HepG2 (cell line): ENCODE data around the gene SLC11A1. TPM values are rescaled to one million over a fixed set of nuclear protein-coding genes. Genes with fewer than 3 reads are reported as not detected.

Source experiments
- KLF11 ChIP-seq: IDR thresholded peaks from 2 replicates; pipeline ENCODE4 v1.6.1; 2016; ENCODE audit warnings: missing compliant biosample characterization
- KMT2B ChIP-seq: IDR thresholded peaks from 2 replicates; pipeline ENCODE4 v1.6.1; 2016; ENCODE audit warnings: missing genetic modification reagents, missing compliant biosample characterization
- MYPOP ChIP-seq: sonication (generic); formaldehyde crosslinking; IDR thresholded peaks from 2 replicates; pipeline ENCODE4 v1.8.1; 2023; ENCODE audit warnings: mild to moderate bottlenecking, moderate library complexity, missing genetic modification reagents
- SMAD3 ChIP-seq: sonication (generic); formaldehyde crosslinking; IDR thresholded peaks from 2 replicates; pipeline ENCODE4 v1.4.0; 2020; ENCODE audit warnings: missing genetic modification reagents
- SRY ChIP-seq: sonication (generic); formaldehyde crosslinking; IDR thresholded peaks from 2 replicates; pipeline ENCODE4 v1.8.0; 2022; ENCODE audit warnings: mild to moderate bottlenecking, missing genetic modification reagents
- U2AF1 ChIP-seq: fragments of 200-400 bp; formaldehyde crosslinking; optimal IDR thresholded peaks from 2 replicates; pipeline ENCODE3; 2017; ENCODE audit warnings: mild to moderate bottlenecking, low read depth, low read length
- XBP1 ChIP-seq: sonication (generic); formaldehyde crosslinking; IDR thresholded peaks from 2 replicates; pipeline ENCODE4 v1.5.0; 2020; ENCODE audit warnings: missing genetic modification reagents
- XRCC5 ChIP-seq: fragments of 200-400 bp; formaldehyde crosslinking; optimal IDR thresholded peaks from 2 replicates; pipeline ENCODE3; 2017; ENCODE audit warnings: mild to moderate bottlenecking, low read length
- ZBTB42 ChIP-seq: sonication (generic); formaldehyde crosslinking; IDR thresholded peaks from 2 replicates; pipeline ENCODE4 v1.5.0; 2020; ENCODE audit warnings: mild to moderate bottlenecking, missing genetic modification reagents
- ZNF605 ChIP-seq: sonication (generic); formaldehyde crosslinking; IDR thresholded peaks from 2 replicates; pipeline ENCODE4 v1.8.0; 2022; ENCODE audit warnings: mild to moderate bottlenecking, missing genetic modification reagents
- ZNF703 ChIP-seq: sonication (generic); formaldehyde crosslinking; IDR thresholded peaks from 2 replicates; pipeline ENCODE4 v1.5.1; 2020; ENCODE audit warnings: missing genetic modification reagents, mild to moderate bottlenecking, moderate library complexity, borderline replicate concordance
- polyA plus RNA-seq, 8 experiments: library from polyadenylated mRNA; depleted of rRNA in 3 of 8; stranded (reverse) in 7 of 8; unstranded in 1 of 8; fragments of >200 nt; fragmentation: Illumina TruSeq in 4 of 8; extraction: Trizol in 4 of 8; gene quantifications; 2 replicates each; pipeline versions ENCODE4 v1.2.1 to v1.2.3, GENCODE V29; 2011 to 2016; ENCODE audit warnings: low read depth in 4 of 8, missing spikeins in 1 of 8, mixed read lengths in 1 of 8; ENCODE audit not compliant: insufficient read depth in 1 of 8
- total RNA-seq, 5 experiments: library from RNA; depleted of rRNA; stranded (reverse); fragments of >200 nt; fragmentation: Illumina TruSeq; extraction: Trizol; gene quantifications; 2 replicates each; pipeline ENCODE4 v1.2.3, GENCODE V29; 2016; ENCODE audit warnings: low read depth in 1 of 5
- TF ChIP-seq, protein P1 (sequence below), 2 experiments: fragments of 450-650 bp in 1 of 2; sonication (generic) in 1 of 2; formaldehyde crosslinking in 1 of 2; IDR thresholded peaks; 2 replicates each; pipeline versions ENCODE4 v1.6.1 to v1.8.0; 2016 to 2022; ENCODE audit warnings: antibody characterized with exemption in 1 of 2, mild to moderate bottlenecking in 1 of 2, missing genetic modification reagents in 1 of 2
- TF ChIP-seq, protein P2 (sequence below): sonication (generic); formaldehyde crosslinking; IDR thresholded peaks from 2 replicates; pipeline ENCODE4 v1.5.1; 2020; ENCODE audit warnings: missing genetic modification reagents, mild to moderate bottlenecking, borderline replicate concordance
- TF ChIP-seq, protein P3 (sequence below): sonication (generic); formaldehyde crosslinking; IDR thresholded peaks from 2 replicates; pipeline ENCODE4 v1.4.0; 2020; ENCODE audit warnings: missing genetic modification reagents, borderline replicate concordance

The SLC11A1 gene
- total and polyA plus RNA-seq, 2 of the 13 experiments (the other 11 are each of a cell fraction or from before 2014, with no cell fraction given): 0.33 to 2.3 TPM

GRCh38 chr2:218397463-218397819, 15.4 kb downstream of the SLC11A1 start (continued):
- TF ChIP-seq ZNF703 (0 out of 2 replicates have a peak, but pooled peaks have one; percentile 54), SMAD3 (CRISPR knock-in tag) (0 out of 2 replicates have a peak, but pooled peaks have one; percentile 3), U2AF1 (peak; percentile 65), SRY (CRISPR knock-in tag) (0 out of 2 replicates have a peak, but pooled peaks have one; percentile 22), MYPOP (CRISPR knock-in tag) (peak; percentile 72), XRCC5 (peak; percentile 48), KLF11 (CRISPR knock-in tag) (0 out of 2 replicates have a peak, but pooled peaks have one; percentile 0), ZBTB42 (CRISPR knock-in tag) (0 out of 2 replicates have a peak, but pooled peaks have one; percentile 11), XBP1 (no peak), ZNF605 (CRISPR knock-in tag) (no peak; the same call in 1 of the 2 replicates), KMT2B (no peak)
- TF ChIP-seq, protein P1, sequence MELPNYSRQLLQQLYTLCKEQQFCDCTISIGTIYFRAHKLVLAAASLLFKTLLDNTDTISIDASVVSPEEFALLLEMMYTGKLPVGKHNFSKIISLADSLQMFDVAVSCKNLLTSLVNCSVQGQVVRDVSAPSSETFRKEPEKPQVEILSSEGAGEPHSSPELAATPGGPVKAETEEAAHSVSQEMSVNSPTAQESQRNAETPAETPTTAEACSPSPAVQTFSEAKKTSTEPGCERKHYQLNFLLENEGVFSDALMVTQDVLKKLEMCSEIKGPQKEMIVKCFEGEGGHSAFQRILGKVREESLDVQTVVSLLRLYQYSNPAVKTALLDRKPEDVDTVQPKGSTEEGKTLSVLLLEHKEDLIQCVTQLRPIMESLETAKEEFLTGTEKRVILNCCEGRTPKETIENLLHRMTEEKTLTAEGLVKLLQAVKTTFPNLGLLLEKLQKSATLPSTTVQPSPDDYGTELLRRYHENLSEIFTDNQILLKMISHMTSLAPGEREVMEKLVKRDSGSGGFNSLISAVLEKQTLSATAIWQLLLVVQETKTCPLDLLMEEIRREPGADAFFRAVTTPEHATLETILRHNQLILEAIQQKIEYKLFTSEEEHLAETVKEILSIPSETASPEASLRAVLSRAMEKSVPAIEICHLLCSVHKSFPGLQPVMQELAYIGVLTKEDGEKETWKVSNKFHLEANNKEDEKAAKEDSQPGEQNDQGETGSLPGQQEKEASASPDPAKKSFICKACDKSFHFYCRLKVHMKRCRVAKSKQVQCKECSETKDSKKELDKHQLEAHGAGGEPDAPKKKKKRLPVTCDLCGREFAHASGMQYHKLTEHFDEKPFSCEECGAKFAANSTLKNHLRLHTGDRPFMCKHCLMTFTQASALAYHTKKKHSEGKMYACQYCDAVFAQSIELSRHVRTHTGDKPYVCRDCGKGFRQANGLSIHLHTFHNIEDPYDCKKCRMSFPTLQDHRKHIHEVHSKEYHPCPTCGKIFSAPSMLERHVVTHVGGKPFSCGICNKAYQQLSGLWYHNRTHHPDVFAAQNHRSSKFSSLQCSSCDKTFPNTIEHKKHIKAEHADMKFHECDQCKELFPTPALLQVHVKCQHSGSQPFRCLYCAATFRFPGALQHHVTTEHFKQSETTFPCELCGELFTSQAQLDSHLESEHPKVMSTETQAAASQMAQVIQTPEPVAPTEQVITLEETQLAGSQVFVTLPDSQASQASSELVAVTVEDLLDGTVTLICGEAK (IDR thresholded peaks at IDR 0.05): no peak
- TF ChIP-seq, protein P1 (CRISPR knock-in tag; IDR thresholded peaks at IDR 0.05): 0 out of 2 replicates have a peak, but pooled peaks have one; percentile 9
- TF ChIP-seq, protein P2, sequence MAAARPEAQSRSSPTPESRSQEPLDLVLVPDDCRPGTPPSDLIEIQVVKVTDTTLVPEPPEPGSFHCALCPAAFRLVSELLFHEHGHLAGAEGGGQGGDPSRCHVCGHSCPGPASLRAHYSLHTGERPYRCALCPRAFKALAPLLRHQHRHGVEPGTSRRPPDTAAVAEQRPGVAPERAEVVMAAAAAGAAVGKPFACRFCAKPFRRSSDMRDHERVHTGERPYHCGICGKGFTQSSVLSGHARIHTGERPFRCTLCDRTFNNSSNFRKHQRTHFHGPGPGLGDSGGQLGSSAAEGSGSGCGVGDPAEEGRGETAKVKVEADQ (CRISPR knock-in tag): 0 out of 2 replicates have a peak, but pooled peaks have one; percentile 50
- TF ChIP-seq, protein P3, sequence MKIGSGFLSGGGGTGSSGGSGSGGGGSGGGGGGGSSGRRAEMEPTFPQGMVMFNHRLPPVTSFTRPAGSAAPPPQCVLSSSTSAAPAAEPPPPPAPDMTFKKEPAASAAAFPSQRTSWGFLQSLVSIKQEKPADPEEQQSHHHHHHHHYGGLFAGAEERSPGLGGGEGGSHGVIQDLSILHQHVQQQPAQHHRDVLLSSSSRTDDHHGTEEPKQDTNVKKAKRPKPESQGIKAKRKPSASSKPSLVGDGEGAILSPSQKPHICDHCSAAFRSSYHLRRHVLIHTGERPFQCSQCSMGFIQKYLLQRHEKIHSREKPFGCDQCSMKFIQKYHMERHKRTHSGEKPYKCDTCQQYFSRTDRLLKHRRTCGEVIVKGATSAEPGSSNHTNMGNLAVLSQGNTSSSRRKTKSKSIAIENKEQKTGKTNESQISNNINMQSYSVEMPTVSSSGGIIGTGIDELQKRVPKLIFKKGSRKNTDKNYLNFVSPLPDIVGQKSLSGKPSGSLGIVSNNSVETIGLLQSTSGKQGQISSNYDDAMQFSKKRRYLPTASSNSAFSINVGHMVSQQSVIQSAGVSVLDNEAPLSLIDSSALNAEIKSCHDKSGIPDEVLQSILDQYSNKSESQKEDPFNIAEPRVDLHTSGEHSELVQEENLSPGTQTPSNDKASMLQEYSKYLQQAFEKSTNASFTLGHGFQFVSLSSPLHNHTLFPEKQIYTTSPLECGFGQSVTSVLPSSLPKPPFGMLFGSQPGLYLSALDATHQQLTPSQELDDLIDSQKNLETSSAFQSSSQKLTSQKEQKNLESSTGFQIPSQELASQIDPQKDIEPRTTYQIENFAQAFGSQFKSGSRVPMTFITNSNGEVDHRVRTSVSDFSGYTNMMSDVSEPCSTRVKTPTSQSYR (CRISPR knock-in tag): peak; percentile 75; the same call in 1 of the 2 replicates
